GM19395 (cell line): Measurements from ENCODE around the gene NUP54.

Experiments used
- ATAC-seq: cut with Tn5 transposase; IDR thresholded peaks from one replicate; pipeline ENCODE4 v1.9.1; 2021; ENCODE audit warnings: mild to moderate bottlenecking, moderate library complexity; ENCODE audit not compliant: unreplicated experiment

NUP54 gene

GRCh38 chr4:76147454-76148141 is 599 bp downstream of the NUP54 start:
- ATAC-seq, result peak; percentile 50

- no peak for ATAC-seq
These were observed 3.7 kb downstream of the NUP54 start for GRCh38 chr4:76144546-76144945.

GRCh38 chr4:76141241-76141640 is 7.0 kb downstream of the NUP54 start:
- ATAC-seq, result no peak

- ATAC-seq, result no peak
These were observed 20.4 kb downstream of the NUP54 start for GRCh38 chr4:76127754-76128153.

- ATAC-seq, result no peak
These were observed 22.4 kb downstream of the NUP54 start for GRCh38 chr4:76125816-76126215.

GRCh38 chr4:76120199-76120598 is 28.0 kb downstream of the NUP54 start:
- ATAC-seq, result no peak

GRCh38 chr4:76117536-76117935 is 30.7 kb downstream of the NUP54 start:
- no peak for ATAC-seq

GRCh38 chr4:76116821-76117220 is 31.4 kb downstream of the NUP54 start:
- no peak for ATAC-seq

GRCh38 chr4:76108467-76109181 is 39.6 kb downstream of the NUP54 start:
- no peak for ATAC-seq

- ATAC-seq, result no peak
These were observed 41.8 kb downstream of the NUP54 start for GRCh38 chr4:76106442-76106841.

GRCh38 chr4:76105652-76106051 is 42.5 kb downstream of the NUP54 start:
- ATAC-seq, result no peak

GRCh38 chr4:76096076-76096475 is 52.1 kb downstream of the NUP54 start:
- ATAC-seq, result no peak

GRCh38 chr4:76095568-76095967 is 52.6 kb downstream of the NUP54 start:
- no peak for ATAC-seq

GRCh38 chr4:76091052-76091451 is 57.1 kb downstream of the NUP54 start:
- no peak for ATAC-seq

- no peak for ATAC-seq
These were observed 57.9 kb downstream of the NUP54 start for GRCh38 chr4:76090241-76090691.

- ATAC-seq, result no peak
These were observed 59.5 kb downstream of the NUP54 start for GRCh38 chr4:76088719-76089118.

- no peak for ATAC-seq
These were observed 61.0 kb downstream of the NUP54 start for GRCh38 chr4:76087007-76087769.

GRCh38 chr4:76084542-76084941 is 63.7 kb downstream of the NUP54 start:
- ATAC-seq, result no peak

- no peak for ATAC-seq
These were observed 64.7 kb downstream of the NUP54 start for GRCh38 chr4:76083386-76083988.

- ATAC-seq, result no peak
These were observed 70.1 kb downstream of the NUP54 start for GRCh38 chr4:76078033-76078613.
